Body of pancreas (tissue), 4 donors: Measurements from ENCODE around the gene LATS2.

Source experiments
- POLR2A ChIP-seq, 3 donors: fragments of 450-650 bp; IDR thresholded peaks; one replicate each; pipeline ENCODE4 v1.6.1; 2016; ENCODE audit warnings: antibody characterized with exemption in 3 of 3, mild to moderate bottlenecking in 2 of 3
- TF ChIP-seq, protein P1 (sequence below), 7 experiments: fragments of 450-650 bp in 4 of 7; fragments of 200-600 bp in 3 of 7; sonication (generic) in 3 of 7; IDR thresholded peaks; one replicate each; pipeline ENCODE4 v1.5.1; 2016 to 2019; ENCODE audit warnings: antibody characterized with exemption in 7 of 7

DNA sequence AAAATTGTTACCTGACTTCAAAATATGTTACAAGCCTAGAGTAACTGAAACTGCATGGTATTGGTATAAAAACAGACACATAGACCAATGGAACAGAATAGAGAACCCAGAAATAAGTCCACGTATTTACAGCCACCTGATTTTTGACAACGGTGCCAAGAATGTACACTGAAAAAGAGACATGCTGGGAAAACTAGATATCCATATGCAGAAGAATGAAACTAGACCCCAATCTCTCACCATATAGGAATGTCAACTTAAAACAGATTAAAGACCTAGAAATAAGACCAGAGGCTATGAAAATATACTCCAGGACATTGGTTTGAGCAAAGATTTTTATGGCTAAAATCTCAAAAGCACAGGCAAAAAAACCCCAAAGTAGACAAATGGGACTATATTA is 76.5 kb downstream of the LATS2 start:
- TF ChIP-seq, protein P1, sequence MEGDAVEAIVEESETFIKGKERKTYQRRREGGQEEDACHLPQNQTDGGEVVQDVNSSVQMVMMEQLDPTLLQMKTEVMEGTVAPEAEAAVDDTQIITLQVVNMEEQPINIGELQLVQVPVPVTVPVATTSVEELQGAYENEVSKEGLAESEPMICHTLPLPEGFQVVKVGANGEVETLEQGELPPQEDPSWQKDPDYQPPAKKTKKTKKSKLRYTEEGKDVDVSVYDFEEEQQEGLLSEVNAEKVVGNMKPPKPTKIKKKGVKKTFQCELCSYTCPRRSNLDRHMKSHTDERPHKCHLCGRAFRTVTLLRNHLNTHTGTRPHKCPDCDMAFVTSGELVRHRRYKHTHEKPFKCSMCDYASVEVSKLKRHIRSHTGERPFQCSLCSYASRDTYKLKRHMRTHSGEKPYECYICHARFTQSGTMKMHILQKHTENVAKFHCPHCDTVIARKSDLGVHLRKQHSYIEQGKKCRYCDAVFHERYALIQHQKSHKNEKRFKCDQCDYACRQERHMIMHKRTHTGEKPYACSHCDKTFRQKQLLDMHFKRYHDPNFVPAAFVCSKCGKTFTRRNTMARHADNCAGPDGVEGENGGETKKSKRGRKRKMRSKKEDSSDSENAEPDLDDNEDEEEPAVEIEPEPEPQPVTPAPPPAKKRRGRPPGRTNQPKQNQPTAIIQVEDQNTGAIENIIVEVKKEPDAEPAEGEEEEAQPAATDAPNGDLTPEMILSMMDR (IDR thresholded peaks at IDR 0.05) = no peak
- no peak for TF ChIP-seq POLR2A (IDR thresholded peaks at IDR 0.05)
